Measurements from ENCODE around the gene PLEKHN1.

Gene PLEKHN1

DNA sequence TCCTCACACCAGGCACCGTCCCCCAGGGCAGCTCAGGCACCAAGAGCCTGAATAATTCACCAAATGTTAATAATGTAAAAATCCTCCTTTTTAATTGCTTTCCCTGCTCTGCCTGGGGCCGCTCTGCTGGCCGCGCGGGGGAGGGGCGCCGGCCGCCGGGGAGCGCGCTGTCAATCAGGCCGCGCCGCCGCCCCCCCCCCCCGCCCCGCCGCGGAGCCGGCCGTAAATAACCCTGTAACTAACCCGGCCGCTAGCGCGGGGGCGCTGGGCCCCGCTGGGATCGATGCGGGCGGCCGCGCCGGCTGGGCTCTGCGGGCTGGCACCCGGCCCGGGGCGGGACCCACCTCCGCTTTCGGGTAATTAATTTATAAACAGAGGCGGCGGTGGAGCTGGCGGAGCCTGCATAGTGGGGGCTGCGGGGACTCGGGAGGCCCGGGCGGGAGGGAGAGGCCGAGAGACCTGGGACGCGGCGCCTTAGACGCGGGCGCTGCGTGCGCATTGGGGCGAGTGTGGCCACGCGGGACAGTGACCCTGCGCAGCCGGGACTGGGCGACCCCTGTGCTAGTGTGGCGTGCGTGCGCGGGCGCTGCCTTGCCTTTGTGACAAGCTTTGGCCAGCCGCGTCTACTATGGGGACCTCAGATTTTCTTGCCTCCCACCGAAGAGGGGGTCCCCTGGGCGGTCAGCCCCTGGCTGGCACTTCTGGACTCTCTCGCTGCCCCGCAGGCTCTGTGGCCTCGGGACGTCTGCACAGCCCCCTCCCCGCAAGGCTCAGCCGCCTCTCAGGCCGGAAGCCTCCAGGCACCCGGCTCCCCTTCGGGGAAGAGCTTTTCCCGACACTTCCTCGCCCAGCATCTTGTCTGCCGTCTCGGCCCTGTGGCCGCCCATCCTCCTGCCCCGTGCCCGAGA is 25.9 kb upstream of the PLEKHN1 start:
- H3K4me3 ChIP-seq (replicated peaks; ENCODE audit: low read depth, low read length) = peak overlapping the region; percentile 27
- DNase-seq (ENCODE audit: low read depth) = peak; percentile 44
- TF ChIP-seq, protein P1, sequence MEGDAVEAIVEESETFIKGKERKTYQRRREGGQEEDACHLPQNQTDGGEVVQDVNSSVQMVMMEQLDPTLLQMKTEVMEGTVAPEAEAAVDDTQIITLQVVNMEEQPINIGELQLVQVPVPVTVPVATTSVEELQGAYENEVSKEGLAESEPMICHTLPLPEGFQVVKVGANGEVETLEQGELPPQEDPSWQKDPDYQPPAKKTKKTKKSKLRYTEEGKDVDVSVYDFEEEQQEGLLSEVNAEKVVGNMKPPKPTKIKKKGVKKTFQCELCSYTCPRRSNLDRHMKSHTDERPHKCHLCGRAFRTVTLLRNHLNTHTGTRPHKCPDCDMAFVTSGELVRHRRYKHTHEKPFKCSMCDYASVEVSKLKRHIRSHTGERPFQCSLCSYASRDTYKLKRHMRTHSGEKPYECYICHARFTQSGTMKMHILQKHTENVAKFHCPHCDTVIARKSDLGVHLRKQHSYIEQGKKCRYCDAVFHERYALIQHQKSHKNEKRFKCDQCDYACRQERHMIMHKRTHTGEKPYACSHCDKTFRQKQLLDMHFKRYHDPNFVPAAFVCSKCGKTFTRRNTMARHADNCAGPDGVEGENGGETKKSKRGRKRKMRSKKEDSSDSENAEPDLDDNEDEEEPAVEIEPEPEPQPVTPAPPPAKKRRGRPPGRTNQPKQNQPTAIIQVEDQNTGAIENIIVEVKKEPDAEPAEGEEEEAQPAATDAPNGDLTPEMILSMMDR (IDR thresholded peaks at IDR 0.05; ENCODE audit: low read length, missing control alignments) = no peak

DNA sequence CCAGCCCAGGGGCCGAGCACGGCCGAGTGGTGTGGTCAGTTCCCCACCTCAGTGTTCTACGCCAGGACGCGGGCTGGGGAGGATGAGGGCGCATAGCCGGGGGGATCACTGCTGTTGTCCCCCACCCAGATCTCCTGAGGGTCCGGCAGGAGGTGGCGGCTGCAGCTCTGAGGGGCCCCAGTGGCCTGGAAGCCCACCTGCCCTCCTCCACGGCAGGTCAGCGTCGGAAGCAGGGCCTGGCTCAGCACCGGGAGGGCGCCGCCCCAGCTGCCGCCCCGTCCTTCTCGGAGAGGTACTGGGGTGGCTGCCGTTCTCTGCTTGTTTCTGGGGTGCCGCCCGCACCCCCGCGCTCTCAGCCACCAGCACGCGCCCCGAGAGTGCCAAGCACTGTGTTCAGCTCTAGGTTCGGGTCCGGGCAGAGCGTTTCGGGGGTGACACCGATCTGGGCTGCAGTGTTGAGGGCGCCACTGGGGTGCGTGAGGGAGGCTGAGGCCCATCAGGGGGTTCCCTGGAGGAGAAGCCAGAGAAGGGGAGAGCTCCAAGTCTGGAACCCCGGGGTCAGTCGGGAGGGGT is 25.2 kb upstream of the PLEKHN1 start:
- peak overlapping the region; percentile 5 for H3K4me3 ChIP-seq (replicated peaks; ENCODE audit: low read depth, low read length)
- no peak for DNase-seq (ENCODE audit: low read depth)
- TF ChIP-seq, protein P1 (IDR thresholded peaks at IDR 0.05; ENCODE audit: low read length, missing control alignments) = no peak

DNA sequence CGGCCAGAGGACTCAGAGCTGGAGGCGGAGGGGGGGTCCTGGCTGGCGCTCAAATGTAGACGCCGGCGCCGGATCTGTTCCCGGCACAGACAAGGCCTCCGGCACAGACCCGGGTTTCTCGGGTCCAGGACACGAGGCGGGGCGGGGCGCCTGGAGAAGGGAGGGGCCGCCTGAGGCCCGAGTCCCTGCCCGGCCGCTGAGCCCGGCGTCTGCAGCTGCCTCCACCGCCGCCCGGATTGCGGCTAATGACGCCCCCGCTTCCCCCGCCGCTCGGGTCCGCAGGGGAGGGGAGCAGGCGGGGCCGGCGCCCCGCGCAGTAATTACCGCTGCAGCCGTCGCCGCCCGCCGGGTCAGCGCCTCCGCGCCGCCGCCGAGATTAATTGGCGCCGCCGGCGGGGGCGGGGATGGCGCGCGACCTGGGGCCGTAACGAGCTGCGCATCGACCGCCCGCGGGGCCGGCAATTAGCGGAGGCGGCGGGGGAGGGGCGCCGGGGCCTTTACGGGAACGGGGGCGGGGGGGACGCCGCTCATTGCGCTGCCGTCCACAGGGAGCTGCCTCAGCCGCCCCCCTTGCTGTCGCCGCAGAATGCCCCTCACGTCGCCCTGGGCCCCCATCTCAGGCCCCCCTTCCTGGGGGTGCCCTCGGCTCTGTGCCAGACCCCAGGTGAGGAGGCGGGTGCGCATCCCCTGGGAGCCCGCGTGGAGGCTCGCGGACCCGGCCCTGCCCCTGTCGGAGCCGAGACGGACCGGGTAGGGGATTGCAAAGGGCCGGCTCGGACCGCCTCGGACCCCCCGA is 24.5 kb upstream of the PLEKHN1 start:
- H3K4me3 ChIP-seq (replicated peaks; ENCODE audit: low read depth, low read length) = peak overlapping the region; percentile 37
- DNase-seq (ENCODE audit: low read depth) = peak; percentile 67
- TF ChIP-seq, protein P1 (IDR thresholded peaks at IDR 0.05; ENCODE audit: low read length, missing control alignments) = no peak

DNA sequence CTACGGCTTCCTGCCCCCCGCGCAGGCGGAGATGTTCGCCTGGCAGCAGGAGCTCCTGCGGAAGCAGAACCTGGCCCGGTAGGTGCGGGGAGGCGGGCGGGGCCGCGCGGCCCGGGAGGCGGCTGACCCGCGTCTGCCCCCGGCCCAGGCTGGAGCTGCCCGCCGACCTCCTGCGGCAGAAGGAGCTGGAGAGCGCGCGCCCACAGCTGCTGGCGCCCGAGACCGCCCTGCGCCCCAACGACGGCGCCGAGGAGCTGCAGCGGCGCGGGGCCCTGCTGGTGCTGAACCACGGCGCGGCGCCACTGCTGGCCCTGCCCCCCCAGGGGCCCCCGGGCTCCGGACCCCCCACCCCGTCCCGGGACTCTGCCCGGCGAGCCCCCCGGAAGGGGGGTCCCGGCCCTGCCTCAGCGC is 23.9 kb upstream of the PLEKHN1 start:
- DNase-seq (ENCODE audit: low read depth) = no peak
- peak overlapping the region; percentile 37 for H3K4me3 ChIP-seq (replicated peaks; ENCODE audit: low read depth, low read length)
- TF ChIP-seq, protein P1 (IDR thresholded peaks at IDR 0.05; ENCODE audit: low read length, missing control alignments) = no peak

DNA sequence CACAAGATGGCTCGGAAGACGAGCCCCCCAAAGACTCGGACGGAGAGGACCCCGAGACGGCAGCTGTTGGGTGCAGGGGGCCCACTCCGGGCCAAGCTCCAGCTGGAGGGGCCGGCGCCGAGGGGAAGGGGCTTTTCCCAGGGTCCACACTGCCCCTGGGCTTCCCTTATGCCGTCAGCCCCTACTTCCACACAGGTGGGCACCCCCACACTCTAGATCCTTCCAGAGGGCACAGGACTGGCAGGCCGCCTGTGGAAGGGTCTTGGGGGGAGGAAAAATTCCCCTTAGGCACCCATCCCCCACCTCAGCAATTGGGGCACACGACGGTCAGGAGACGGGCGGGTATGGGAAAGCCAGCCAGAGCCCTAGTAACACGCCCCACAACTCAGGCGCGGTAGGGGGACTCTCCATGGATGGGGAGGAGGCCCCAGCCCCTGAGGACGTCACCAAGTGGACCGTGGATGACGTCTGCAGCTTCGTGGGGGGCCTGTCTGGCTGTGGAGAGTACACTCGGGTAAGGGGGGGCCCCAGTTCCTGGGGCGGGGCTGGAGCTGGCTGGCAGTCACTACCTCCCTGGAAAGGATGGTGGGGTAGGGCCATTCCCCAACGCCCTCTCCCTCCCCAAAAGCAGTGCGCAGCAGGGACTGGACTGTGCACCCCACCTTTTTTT is 23.3 kb upstream of the PLEKHN1 start:
- peak; percentile 55 for DNase-seq (ENCODE audit: low read depth)
- peak overlapping the region; percentile 17 for H3K4me3 ChIP-seq (replicated peaks; ENCODE audit: low read depth, low read length)
- TF ChIP-seq, protein P1 (IDR thresholded peaks at IDR 0.05; ENCODE audit: low read length, missing control alignments) = no peak

DNA sequence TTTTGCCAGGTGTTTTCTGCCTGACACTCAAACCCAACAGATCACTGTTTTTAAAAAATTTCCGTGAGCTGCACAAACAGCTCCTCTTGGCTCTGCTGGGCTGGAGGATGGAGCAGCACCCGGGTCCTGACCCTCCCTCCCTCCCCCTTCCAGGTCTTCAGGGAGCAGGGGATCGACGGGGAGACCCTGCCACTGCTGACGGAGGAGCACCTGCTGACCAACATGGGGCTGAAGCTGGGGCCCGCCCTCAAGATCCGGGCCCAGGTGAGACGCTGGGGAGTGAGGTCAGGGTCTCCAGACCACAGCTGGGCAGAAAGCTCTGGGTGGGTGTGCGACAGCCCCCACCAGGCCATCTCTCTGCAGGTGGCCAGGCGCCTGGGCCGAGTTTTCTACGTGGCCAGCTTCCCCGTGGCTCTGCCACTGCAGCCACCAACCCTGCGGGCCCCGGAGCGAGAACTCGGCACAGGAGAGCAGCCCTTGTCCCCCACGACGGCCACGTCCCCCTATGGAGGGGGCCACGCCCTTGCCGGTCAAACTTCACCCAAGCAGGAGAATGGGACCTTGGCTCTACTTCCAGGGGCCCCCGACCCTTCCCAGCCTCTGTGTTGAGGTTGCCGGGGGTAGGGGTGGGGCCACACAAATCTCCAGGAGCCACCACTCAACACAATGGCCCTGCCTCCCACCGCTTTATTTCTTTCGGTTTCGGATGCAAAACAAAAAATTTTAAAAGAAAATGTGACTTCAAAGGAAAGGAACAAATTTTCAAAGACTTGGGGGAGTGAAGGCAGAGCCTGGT is 22.5 kb upstream of the PLEKHN1 start:
- DNase-seq (ENCODE audit: low read depth) = no peak
- H3K4me3 ChIP-seq (replicated peaks; ENCODE audit: low read depth, low read length) = no peak overlapping the region
- TF ChIP-seq, protein P1 (IDR thresholded peaks at IDR 0.05; ENCODE audit: low read length, missing control alignments) = no peak
